ENCODE results near the gene DNMBP.

GRCh38 chr10:100038561-100039071 lies 28.9 kb upstream of the DNMBP start:
- TF ChIP-seq POLR2A (IDR thresholded peaks at IDR 0.05; ENCODE audit: low read length) (no peak), EP300 (IDR thresholded peaks at IDR 0.05) (no peak)
- TF ChIP-seq, protein P1, sequence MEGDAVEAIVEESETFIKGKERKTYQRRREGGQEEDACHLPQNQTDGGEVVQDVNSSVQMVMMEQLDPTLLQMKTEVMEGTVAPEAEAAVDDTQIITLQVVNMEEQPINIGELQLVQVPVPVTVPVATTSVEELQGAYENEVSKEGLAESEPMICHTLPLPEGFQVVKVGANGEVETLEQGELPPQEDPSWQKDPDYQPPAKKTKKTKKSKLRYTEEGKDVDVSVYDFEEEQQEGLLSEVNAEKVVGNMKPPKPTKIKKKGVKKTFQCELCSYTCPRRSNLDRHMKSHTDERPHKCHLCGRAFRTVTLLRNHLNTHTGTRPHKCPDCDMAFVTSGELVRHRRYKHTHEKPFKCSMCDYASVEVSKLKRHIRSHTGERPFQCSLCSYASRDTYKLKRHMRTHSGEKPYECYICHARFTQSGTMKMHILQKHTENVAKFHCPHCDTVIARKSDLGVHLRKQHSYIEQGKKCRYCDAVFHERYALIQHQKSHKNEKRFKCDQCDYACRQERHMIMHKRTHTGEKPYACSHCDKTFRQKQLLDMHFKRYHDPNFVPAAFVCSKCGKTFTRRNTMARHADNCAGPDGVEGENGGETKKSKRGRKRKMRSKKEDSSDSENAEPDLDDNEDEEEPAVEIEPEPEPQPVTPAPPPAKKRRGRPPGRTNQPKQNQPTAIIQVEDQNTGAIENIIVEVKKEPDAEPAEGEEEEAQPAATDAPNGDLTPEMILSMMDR (IDR thresholded peaks at IDR 0.05): no peak
